Thoracic aorta (tissue), 2 donors: ENCODE measurements around the gene PRUNE1. TPM values are rescaled to one million over a fixed set of nuclear protein-coding genes. Genes with fewer than 3 reads are reported as not detected.

Source experiments
- ATAC-seq: fragments of 150-250 bp; one replicate; pipeline ENCODE4 v1.8.0; 2017; ENCODE audit warnings: low read depth; ENCODE audit not compliant: insufficient number of reproducible peaks, low FRiP score
- DNase-seq: peaks from one replicate; pipeline ENCODE4 v3.0.0-alpha.2; 2020; ENCODE audit warnings: low spot score
- H3K27ac ChIP-seq, 2 donors: fragments of 200-600 bp; sonication (generic); 1 replicate in 1 of 2; 2 replicates in 1 of 2; pipeline ENCODE4 v1.5.1; 2016; ENCODE audit warnings: mild to moderate bottlenecking in 2 of 2, moderate library complexity in 2 of 2
- H3K27me3 ChIP-seq: fragments of 200-600 bp; sonication (generic); replicated peaks from 2 replicates; pipeline ENCODE4 v1.6.0; 2016; ENCODE audit warnings: mild to moderate bottlenecking; ENCODE audit not compliant: insufficient read depth
- H3K36me3 ChIP-seq: fragments of 200-600 bp; sonication (generic); one replicate; pipeline ENCODE4 v1.5.1; 2016
- H3K4me1 ChIP-seq, 2 donors: fragments of 200-600 bp; sonication (generic); 1 replicate in 1 of 2; 2 replicates in 1 of 2; pipeline versions ENCODE4 v1.5.1 to v1.6.0; 2016; ENCODE audit warnings: low read depth in 2 of 2, mild to moderate bottlenecking in 1 of 2; ENCODE audit not compliant: control insufficient read depth in 1 of 2
- H3K4me3 ChIP-seq: fragments of 200-600 bp; sonication (generic); 2 replicates; pipeline ENCODE4 v1.5.1; 2016; ENCODE audit warnings: mild to moderate bottlenecking
- H3K9me3 ChIP-seq: fragments of 200-600 bp; sonication (generic); 2 replicates; pipeline ENCODE4 v1.5.1; 2016
- total RNA-seq, 2 donors: library from RNA; depleted of rRNA; stranded (reverse); fragments of >200 nt; gene quantifications; one replicate each; pipeline versions ENCODE4 v1.1.0 to v1.2.3, GENCODE V29; 2016
- TF ChIP-seq, protein P1 (sequence below): fragments of 200-600 bp; sonication (generic); IDR thresholded peaks from one replicate; pipeline ENCODE4 v1.5.1; 2019; ENCODE audit warnings: antibody characterized with exemption

Gene PRUNE1
- total RNA-seq, 2 donors from 2014 or later = 16.5 to 21.3 TPM

GRCh38 chr1:150995896-150996295 is 12.4 kb upstream of the PRUNE1 start:
- H3K4me3 ChIP-seq = no peak overlapping the region
- H3K4me1 ChIP-seq = no peaks in the 10 kb centered on the region
- TF ChIP-seq, protein P1, sequence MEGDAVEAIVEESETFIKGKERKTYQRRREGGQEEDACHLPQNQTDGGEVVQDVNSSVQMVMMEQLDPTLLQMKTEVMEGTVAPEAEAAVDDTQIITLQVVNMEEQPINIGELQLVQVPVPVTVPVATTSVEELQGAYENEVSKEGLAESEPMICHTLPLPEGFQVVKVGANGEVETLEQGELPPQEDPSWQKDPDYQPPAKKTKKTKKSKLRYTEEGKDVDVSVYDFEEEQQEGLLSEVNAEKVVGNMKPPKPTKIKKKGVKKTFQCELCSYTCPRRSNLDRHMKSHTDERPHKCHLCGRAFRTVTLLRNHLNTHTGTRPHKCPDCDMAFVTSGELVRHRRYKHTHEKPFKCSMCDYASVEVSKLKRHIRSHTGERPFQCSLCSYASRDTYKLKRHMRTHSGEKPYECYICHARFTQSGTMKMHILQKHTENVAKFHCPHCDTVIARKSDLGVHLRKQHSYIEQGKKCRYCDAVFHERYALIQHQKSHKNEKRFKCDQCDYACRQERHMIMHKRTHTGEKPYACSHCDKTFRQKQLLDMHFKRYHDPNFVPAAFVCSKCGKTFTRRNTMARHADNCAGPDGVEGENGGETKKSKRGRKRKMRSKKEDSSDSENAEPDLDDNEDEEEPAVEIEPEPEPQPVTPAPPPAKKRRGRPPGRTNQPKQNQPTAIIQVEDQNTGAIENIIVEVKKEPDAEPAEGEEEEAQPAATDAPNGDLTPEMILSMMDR = peak; percentile 86

DNA sequence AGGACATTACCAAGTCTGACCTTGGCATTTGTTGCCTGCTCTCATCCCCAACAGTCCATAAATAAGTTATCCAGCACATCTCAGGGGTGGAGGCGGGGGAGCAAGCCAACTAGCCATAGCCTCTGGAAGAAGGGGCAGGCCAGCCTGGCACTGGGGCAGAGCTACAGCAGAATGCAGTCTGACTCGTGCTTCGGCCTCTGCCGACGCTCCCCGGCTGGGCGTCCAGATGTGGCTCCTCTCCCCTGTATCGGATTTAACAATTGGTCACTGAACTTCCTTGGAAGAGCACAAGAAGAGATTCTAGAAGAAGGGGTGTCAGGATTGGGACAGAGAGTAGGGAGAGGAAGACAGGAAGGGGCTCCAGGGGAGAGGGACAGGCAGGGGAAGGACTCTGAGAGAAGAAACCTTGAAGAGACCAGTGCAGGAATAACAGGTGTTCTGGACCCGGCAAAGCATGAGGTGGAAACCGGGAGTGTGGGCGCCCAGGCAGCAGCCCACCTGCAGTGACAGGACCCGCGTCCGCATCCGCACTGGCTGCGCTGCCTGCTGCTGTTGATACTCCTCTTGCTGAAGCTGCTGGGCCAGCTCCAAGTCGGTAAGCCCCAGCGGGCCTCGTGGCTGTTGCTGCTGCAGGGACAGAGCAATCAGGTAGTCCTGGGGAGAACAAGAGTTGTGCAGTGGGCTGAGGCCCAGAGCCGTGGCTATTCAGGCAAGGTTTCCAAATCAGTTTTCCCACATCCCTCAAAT is 10.9 kb upstream of the PRUNE1 start:
- H3K27ac ChIP-seq = no peak overlapping the region

More at GRCh38 chr1:150995896-150996295, 12.4 kb upstream of the PRUNE1 start:
- peak; percentile 44 for ATAC-seq
- H3K9me3 ChIP-seq = no peaks in the 10 kb centered on the region
- H3K27ac ChIP-seq = no peak overlapping the region
- peaks cover 30% of the 10 kb centered on the region for H3K36me3 ChIP-seq
- H3K27me3 ChIP-seq = no peaks in the 10 kb centered on the region
- DNase-seq = no peak

GRCh38 chr1:150997949-150998348 is 10.3 kb upstream of the PRUNE1 start:
- Histone ChIP-seq H3K27ac (no peak overlapping the region), H3K9me3 (no peaks in the 10 kb centered on the region), H3K36me3 (peaks cover 30% of the 10 kb centered on the region), H3K4me1 (peaks cover 5 to 9% of the 10 kb centered on the region in 2 donors), H3K4me3 (no peak overlapping the region), H3K27me3 (no peaks in the 10 kb centered on the region)
- DNase-seq (no peak), ATAC-seq (no peak)
- TF ChIP-seq, protein P1 = no peak

More for the DNA sequence above, 10.9 kb upstream of the PRUNE1 start:
- no peaks in the 10 kb centered on the region for H3K27me3 ChIP-seq
- TF ChIP-seq, protein P1 = no peak
- peaks cover 0 to 3% of the 10 kb centered on the region in 2 donors for H3K4me1 ChIP-seq
- H3K4me3 ChIP-seq = no peak overlapping the region
- H3K9me3 ChIP-seq = no peaks in the 10 kb centered on the region
- DNase-seq (no peak), ATAC-seq (no peak)
- peaks cover 30% of the 10 kb centered on the region for H3K36me3 ChIP-seq

DNA sequence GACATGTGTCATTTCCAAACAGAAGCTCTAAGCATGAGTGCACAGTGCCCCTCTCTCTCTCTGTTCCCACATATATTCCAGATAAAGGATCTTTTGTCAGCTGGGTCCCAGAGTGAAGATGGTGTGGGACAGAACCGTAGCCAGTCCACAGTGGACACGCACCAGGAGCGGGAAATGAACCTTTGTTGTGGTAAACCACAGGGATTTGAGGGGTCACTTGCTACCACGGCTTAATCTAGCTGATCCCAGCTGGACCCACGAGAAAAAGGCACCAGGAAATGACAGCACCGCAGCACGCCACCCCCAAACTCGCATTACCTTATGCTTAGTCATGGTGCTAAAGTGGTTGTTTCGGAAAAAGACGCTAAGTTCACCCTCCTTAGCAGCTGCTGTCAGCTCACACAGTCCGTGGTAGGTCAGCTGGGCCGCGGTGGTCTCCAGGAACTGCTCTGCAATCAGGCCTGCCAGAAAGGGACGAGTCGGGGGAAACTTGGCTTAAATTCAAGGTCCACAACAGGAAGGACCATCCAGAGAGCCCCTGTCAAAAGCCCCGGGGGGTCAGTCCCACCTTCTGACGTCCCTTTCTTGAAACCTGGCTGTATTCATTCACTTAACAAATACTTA is 9.1 kb upstream of the PRUNE1 start:
- TF ChIP-seq, protein P1 = no peak
- Histone ChIP-seq H3K4me3 (no peak overlapping the region), H3K36me3 (peaks cover 30% of the 10 kb centered on the region), H3K9me3 (no peaks in the 10 kb centered on the region), H3K27ac (no peak overlapping the region), H3K4me1 (peaks cover 17 to 21% of the 10 kb centered on the region in 2 donors), H3K27me3 (no peaks in the 10 kb centered on the region)
- DNase-seq = no peak
- ATAC-seq = no peak

GRCh38 chr1:150999926-151000325 is 8.3 kb upstream of the PRUNE1 start:
- TF ChIP-seq, protein P1 = no peak

More at GRCh38 chr1:150999926-151000325, 8.3 kb upstream of the PRUNE1 start:
- Histone ChIP-seq H3K4me1 (peaks cover 22 to 28% of the 10 kb centered on the region in 2 donors), H3K36me3 (peaks cover 30% of the 10 kb centered on the region), H3K4me3 (no peak overlapping the region), H3K27me3 (no peaks in the 10 kb centered on the region), H3K9me3 (no peaks in the 10 kb centered on the region), H3K27ac (no peak overlapping the region)
- ATAC-seq (no peak), DNase-seq (no peak)
